Occipital lobe (tissue), 3 donors: ENCODE results near the gene TASL. TPM values are rescaled to one million over a fixed set of nuclear protein-coding genes. Genes with fewer than 3 reads are reported as not detected.
"Not testable (repeated sequence)": the region's sequence is repeated elsewhere in the genome, so short reads cannot be mapped to it uniquely, and the experiment has no call there.

ENCODE experiments used
- DNase-seq: peaks from one replicate; lab custom pipeline; 2025; lab: John Stamatoyannopoulos, UW
- small RNA-seq: library from RNA; depleted of rRNA; stranded (forward); fragments of <200 nt; gene quantifications from one replicate; pipeline ENCODE3, GENCODE V24; 2014
- total RNA-seq: library from RNA; depleted of rRNA; stranded (reverse); fragments of >200 nt; gene quantifications from one replicate; pipeline ENCODE4 v1.2.3, GENCODE V29; 2014

TASL gene
- total RNA-seq, 1 donor from 2014 or later = 1.4 TPM

GRCh38 chrX:30576881-30577280, 685 bp downstream of the TASL start:
- no peak for DNase-seq

- DNase-seq = no peak
These were observed 4.4 kb downstream of the TASL start for GRCh38 chrX:30573125-30573524.

- no peak for DNase-seq
These were observed 4.9 kb downstream of the TASL start for GRCh38 chrX:30572678-30573077.

- no peak for DNase-seq
These were observed 5.6 kb downstream of the TASL start for GRCh38 chrX:30572004-30572403.

- no peak for DNase-seq
These were observed 7.1 kb downstream of the TASL start for GRCh38 chrX:30570505-30570904.

- DNase-seq = no peak
These were observed 9.4 kb downstream of the TASL start for GRCh38 chrX:30568136-30568535.

- DNase-seq = not testable (repeated sequence)
These were observed 14.5 kb downstream of the TASL start for GRCh38 chrX:30563070-30563469.

GRCh38 chrX:30561191-30561590, 16.4 kb downstream of the TASL start:
- DNase-seq = no peak

GRCh38 chrX:30538271-30538670, 39.3 kb downstream of the TASL start:
- no peak for DNase-seq

GRCh38 chrX:30533835-30534234, 43.7 kb downstream of the TASL start:
- no peak for DNase-seq

- no peak for DNase-seq
These were observed 44.3 kb downstream of the TASL start for GRCh38 chrX:30533266-30533665.

GRCh38 chrX:30530606-30531005, 47.0 kb downstream of the TASL start:
- DNase-seq = no peak

GRCh38 chrX:30525732-30526131, 51.8 kb downstream of the TASL start:
- no peak for DNase-seq

GRCh38 chrX:30521440-30522182, 56.0 kb downstream of the TASL start:
- no peak for DNase-seq

- no peak for DNase-seq
These were observed 64.3 kb downstream of the TASL start for GRCh38 chrX:30513284-30513683.

Small RNAs within 50 kb of the gene (small RNA-seq; reads per million reads assigned to genes)
- gene CKS1BP6 = not detected

Other genes with a start within 250 kb of the TASL start
- gene GK, start 75.7 kb upstream of the TASL start, total RNA-seq = 13.9 TPM